Measurements from ENCODE around the gene WLS. TPM values are rescaled to one million over a fixed set of nuclear protein-coding genes. Genes with fewer than 3 reads are reported as not detected.
"Not testable (repeated sequence)": the region's sequence is repeated elsewhere in the genome, so short reads cannot be mapped to it uniquely, and the experiment has no call there.

The WLS gene
- total RNA-seq, 4 donors from 2014 or later = 37.8 to 56.3 (median 48.7) TPM

GRCh38 chr1:68273530-68273929 lies 41.2 kb upstream of the WLS start:
- no peak for DNase-seq (ENCODE audit: low spot score in 2 of 2)
- 88 to 92% methylated on average over 4 of the region's 4 CpGs for WGBS, 2 donors
- intact Hi-C loops (cut with DNase I; ENCODE audit: low total_unique reads) = no loop called here
- H3K4me3 ChIP-seq (ENCODE audit: low read depth, poor library complexity, severe bottlenecking) = no peak overlapping the region
- TF ChIP-seq POLR2A (IDR thresholded peaks at IDR 0.05) = no peak
- no peak for TF ChIP-seq CTCF (IDR thresholded peaks at IDR 0.05)

GRCh38 chr1:68271596-68271995 lies 39.3 kb upstream of the WLS start:
- TF ChIP-seq CTCF (IDR thresholded peaks at IDR 0.05) (no peak), POLR2A (IDR thresholded peaks at IDR 0.05) (no peak)
- 76 to 86% methylated on average over 5 of the region's 5 CpGs for WGBS, 2 donors
- intact Hi-C loops (cut with DNase I; ENCODE audit: low total_unique reads) = no loop called here
- no peak overlapping the region for H3K4me3 ChIP-seq (ENCODE audit: low read depth, poor library complexity, severe bottlenecking)
- DNase-seq (ENCODE audit: low spot score in 2 of 2) = no peak

- TF ChIP-seq CTCF (IDR thresholded peaks at IDR 0.05) = no peak
- TF ChIP-seq POLR2A (IDR thresholded peaks at IDR 0.05) = no peak
- intact Hi-C loops (cut with DNase I; ENCODE audit: low total_unique reads) = no loop called here
- H3K4me3 ChIP-seq (ENCODE audit: low read depth, poor library complexity, severe bottlenecking) = no peak overlapping the region
- DNase-seq (ENCODE audit: low spot score in 2 of 2) = no peak
Measured at GRCh38 chr1:68270951-68271350, 38.6 kb upstream of the WLS start.

- TF ChIP-seq CTCF (IDR thresholded peaks at IDR 0.05) = no peak
- TF ChIP-seq POLR2A (IDR thresholded peaks at IDR 0.05) = no peak
- intact Hi-C loops (cut with DNase I; ENCODE audit: low total_unique reads) = no loop called here
- 70 to 76% methylated on average over 3 of the region's 3 CpGs for WGBS, 2 donors
- no peak overlapping the region for H3K4me3 ChIP-seq (ENCODE audit: low read depth, poor library complexity, severe bottlenecking)
- no peak for DNase-seq (ENCODE audit: low spot score in 2 of 2)
Measured at GRCh38 chr1:68269637-68270430, 37.5 kb upstream of the WLS start.

GRCh38 chr1:68268896-68269483 lies 36.7 kb upstream of the WLS start:
- DNase-seq (ENCODE audit: low spot score in 2 of 2) = no peak
- TF ChIP-seq CTCF (IDR thresholded peaks at IDR 0.05) (no peak), POLR2A (IDR thresholded peaks at IDR 0.05) (no peak)
- WGBS, 2 donors = 49 to 58% methylated on average over 4 of the region's 4 CpGs
- intact Hi-C loops (cut with DNase I; ENCODE audit: low total_unique reads) = no loop called here
- H3K4me3 ChIP-seq (ENCODE audit: low read depth, poor library complexity, severe bottlenecking) = no peak overlapping the region

GRCh38 chr1:68256824-68257223 lies 24.5 kb upstream of the WLS start:
- 89 to 95% methylated on average over 5 of the region's 5 CpGs for WGBS, 2 donors
- H3K4me3 ChIP-seq (ENCODE audit: low read depth, poor library complexity, severe bottlenecking); DNase-seq (ENCODE audit: low spot score in 2 of 2); intact Hi-C loops (cut with DNase I; ENCODE audit: low total_unique reads): not testable (repeated sequence)

Measured in lower leg skin (tissue), 4 donors.